Pulmonary artery endothelial cell (primary cell): ENCODE measurements around the gene POU2AF2. TPM values are rescaled to one million over a fixed set of nuclear protein-coding genes. Genes with fewer than 3 reads are reported as not detected.
"Not testable (repeated sequence)": the region's sequence is repeated elsewhere in the genome, so short reads cannot be mapped to it uniquely, and the experiment has no call there.

Experiments
- DNase-seq: peaks from one replicate; pipeline ENCODE4 v3.0.0-alpha.2; 2011; ENCODE audit warnings: low read depth, low spot score
- total RNA-seq: library from RNA; depleted of rRNA; stranded (reverse); fragments of >200 nt; gene quantifications from 2 replicates; pipeline ENCODE4 v1.2.3, GENCODE V29; 2014

The POU2AF2 gene
- total RNA-seq, 1 donor from 2014 or later: not detected

- DNase-seq: no peak
These were observed 12.5 kb downstream of the POU2AF2 start for GRCh38 chr11:111258046-111258445.

- DNase-seq: no peak
These were observed 14.4 kb downstream of the POU2AF2 start for GRCh38 chr11:111259896-111260295.

- no peak for DNase-seq
These were observed 15.3 kb downstream of the POU2AF2 start for GRCh38 chr11:111260811-111261210.

GRCh38 chr11:111264646-111265045, 19.1 kb downstream of the POU2AF2 start:
- DNase-seq: no peak

GRCh38 chr11:111265421-111265820, 19.9 kb downstream of the POU2AF2 start:
- no peak for DNase-seq

GRCh38 chr11:111268303-111268702, 22.8 kb downstream of the POU2AF2 start:
- DNase-seq: not testable (repeated sequence)

- no peak for DNase-seq
These were observed 23.8 kb downstream of the POU2AF2 start for GRCh38 chr11:111269146-111269868.

- no peak for DNase-seq
These were observed 26.9 kb downstream of the POU2AF2 start for GRCh38 chr11:111272420-111272819.

- no peak for DNase-seq
These were observed 37.1 kb downstream of the POU2AF2 start for GRCh38 chr11:111282562-111283075.

- DNase-seq: no peak
These were observed 38.5 kb downstream of the POU2AF2 start for GRCh38 chr11:111283945-111284481.

GRCh38 chr11:111285189-111286091, 39.9 kb downstream of the POU2AF2 start:
- no peak for DNase-seq

- DNase-seq: no peak
These were observed 46.2 kb downstream of the POU2AF2 start for GRCh38 chr11:111291764-111292163.

- DNase-seq: not testable (repeated sequence)
These were observed 46.9 kb downstream of the POU2AF2 start for GRCh38 chr11:111292408-111292807.

GRCh38 chr11:111296196-111296595, 50.7 kb downstream of the POU2AF2 start:
- no peak for DNase-seq

GRCh38 chr11:111297696-111298095, 52.2 kb downstream of the POU2AF2 start:
- no peak for DNase-seq

GRCh38 chr11:111298413-111299100, 53.0 kb downstream of the POU2AF2 start, which contains the start of gene POU2AF3:
Gene POU2AF3 (plus strand): TSS chr11:111298546. CDS start chr11:111298582, 36 bp downstream.
- DNase-seq: no peak

- DNase-seq: no peak
These were observed 53.8 kb downstream of the POU2AF2 start for GRCh38 chr11:111299101-111300026.

- no peak for DNase-seq
These were observed 55.0 kb downstream of the POU2AF2 start for GRCh38 chr11:111300569-111300968.

GRCh38 chr11:111301004-111301841, 55.7 kb downstream of the POU2AF2 start:
- no peak for DNase-seq
